Osteoblast (primary cell): ENCODE results near the gene SETD6. TPM values are rescaled to one million over a fixed set of nuclear protein-coding genes. Genes with fewer than 3 reads are reported as not detected.
A peak's percentile ranks its signal among the peaks of the same experiment; 100 is the strongest.

Experiments
- DNase-seq: peaks from one replicate; pipeline ENCODE4 v3.0.0; 2011; ENCODE audit warnings: low spot score, mixed read lengths; ENCODE audit not compliant: insufficient read length; ENCODE audit errors: missing footprints
- H2AFZ ChIP-seq: 2 replicates; pipeline ENCODE4 v1.6.0; 2011; ENCODE audit warnings: mild to moderate bottlenecking, low read length
- H3K27ac ChIP-seq: 2 replicates; pipeline ENCODE4 v1.5.1; 2011; ENCODE audit warnings: mild to moderate bottlenecking, low read depth, low read length, moderate library complexity
- H3K27me3 ChIP-seq: 2 replicates; pipeline ENCODE4 v1.6.0; 2012; ENCODE audit warnings: mild to moderate bottlenecking, control low read depth, inconsistent platforms, low read length, moderate library complexity; ENCODE audit not compliant: insufficient read depth
- H3K36me3 ChIP-seq: 2 replicates; pipeline ENCODE4 v1.5.1; 2011; ENCODE audit warnings: mild to moderate bottlenecking, low read length, control low read depth, moderate library complexity; ENCODE audit not compliant: insufficient read depth
- H3K4me1 ChIP-seq: 2 replicates; pipeline ENCODE4 v1.5.1; 2011; ENCODE audit warnings: mild to moderate bottlenecking, low read length, control low read depth, moderate library complexity; ENCODE audit not compliant: insufficient read depth
- H3K4me2 ChIP-seq: 2 replicates; pipeline ENCODE4 v1.6.0; 2011; ENCODE audit warnings: mild to moderate bottlenecking, low read length; ENCODE audit not compliant: insufficient read depth
- H3K4me3 ChIP-seq: fragments of 200-600 bp; sonication (generic); 3 replicates; pipeline ENCODE4 v1.5.1; 2012; ENCODE audit warnings: mild to moderate bottlenecking, low read length, inconsistent platforms; ENCODE audit not compliant: insufficient read depth
- H3K79me2 ChIP-seq: 2 replicates; pipeline ENCODE4 v1.6.0; 2012; ENCODE audit warnings: mild to moderate bottlenecking, low read length, control low read depth, inconsistent platforms; ENCODE audit not compliant: insufficient read depth
- H3K9me3 ChIP-seq: 2 replicates; pipeline ENCODE4 v1.5.1; 2011; ENCODE audit warnings: low read depth, low read length, control low read depth
- H4K20me1 ChIP-seq: 2 replicates; pipeline ENCODE4 v1.6.0; 2012; ENCODE audit warnings: mild to moderate bottlenecking, low read length, control low read depth; ENCODE audit not compliant: insufficient read depth
- CTCF ChIP-seq: IDR thresholded peaks from 2 replicates; pipeline ENCODE4 v1.5.1; 2011; ENCODE audit warnings: mild to moderate bottlenecking, low read depth, low read length, moderate library complexity; ENCODE audit errors: extremely low read depth
- total RNA-seq: library from RNA; depleted of rRNA; stranded (reverse); fragments of >200 nt; gene quantifications from 2 replicates; pipeline ENCODE4 v1.2.3, GENCODE V29; 2012

The SETD6 gene
- total RNA-seq, 1 donor, result 12.3 TPM

DNA sequence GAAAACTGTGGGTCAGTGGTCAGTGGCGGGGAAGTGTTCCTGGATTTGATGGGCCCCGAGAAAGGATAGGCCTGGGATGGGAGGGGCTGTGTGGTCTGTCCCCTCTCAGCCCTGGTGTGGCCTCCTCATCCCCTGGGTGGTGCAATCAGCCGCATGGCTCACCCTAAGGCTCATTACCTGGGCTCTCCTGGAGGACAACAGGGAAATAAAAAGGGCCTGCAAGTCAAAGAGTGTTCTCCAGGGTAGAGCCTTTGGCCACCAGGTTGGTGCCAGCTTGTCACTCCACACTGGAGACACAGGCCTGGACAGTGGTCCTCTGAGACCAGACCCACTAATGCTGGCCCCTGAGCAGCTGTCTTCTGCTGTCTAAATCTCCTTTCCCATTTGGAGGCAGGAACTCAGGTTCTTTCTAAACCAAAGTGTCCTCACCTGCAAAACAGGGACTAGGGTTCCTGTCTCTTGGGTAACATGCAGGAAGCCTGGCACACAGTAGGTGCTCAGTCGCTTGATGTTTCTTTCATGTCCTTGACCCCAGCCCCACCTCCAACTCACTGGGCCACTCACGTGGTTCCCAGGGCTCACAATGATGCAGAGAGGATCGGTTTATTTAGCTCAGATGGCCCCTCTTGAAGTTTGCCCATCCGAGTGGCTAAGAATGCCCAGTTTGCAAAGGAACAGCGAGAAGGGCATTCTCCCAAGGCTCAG is 12.9 kb upstream of the SETD6 start:
- no peaks in the 10 kb centered on the region for H3K27me3 ChIP-seq
- TF ChIP-seq CTCF, result no peak
- no peak for DNase-seq
- H3K36me3 ChIP-seq, result no peaks in the 10 kb centered on the region
- no peak overlapping the region for H3K4me2 ChIP-seq
- no peaks in the 10 kb centered on the region for H3K9me3 ChIP-seq
- no peaks in the 10 kb centered on the region for H3K79me2 ChIP-seq
- H4K20me1 ChIP-seq, result peaks cover 3% of the 10 kb centered on the region
- peaks cover 11% of the 10 kb centered on the region for H3K4me1 ChIP-seq
- no peak overlapping the region for H2AFZ ChIP-seq
- H3K4me3 ChIP-seq, result no peak overlapping the region
- H3K27ac ChIP-seq, result no peak overlapping the region

DNA sequence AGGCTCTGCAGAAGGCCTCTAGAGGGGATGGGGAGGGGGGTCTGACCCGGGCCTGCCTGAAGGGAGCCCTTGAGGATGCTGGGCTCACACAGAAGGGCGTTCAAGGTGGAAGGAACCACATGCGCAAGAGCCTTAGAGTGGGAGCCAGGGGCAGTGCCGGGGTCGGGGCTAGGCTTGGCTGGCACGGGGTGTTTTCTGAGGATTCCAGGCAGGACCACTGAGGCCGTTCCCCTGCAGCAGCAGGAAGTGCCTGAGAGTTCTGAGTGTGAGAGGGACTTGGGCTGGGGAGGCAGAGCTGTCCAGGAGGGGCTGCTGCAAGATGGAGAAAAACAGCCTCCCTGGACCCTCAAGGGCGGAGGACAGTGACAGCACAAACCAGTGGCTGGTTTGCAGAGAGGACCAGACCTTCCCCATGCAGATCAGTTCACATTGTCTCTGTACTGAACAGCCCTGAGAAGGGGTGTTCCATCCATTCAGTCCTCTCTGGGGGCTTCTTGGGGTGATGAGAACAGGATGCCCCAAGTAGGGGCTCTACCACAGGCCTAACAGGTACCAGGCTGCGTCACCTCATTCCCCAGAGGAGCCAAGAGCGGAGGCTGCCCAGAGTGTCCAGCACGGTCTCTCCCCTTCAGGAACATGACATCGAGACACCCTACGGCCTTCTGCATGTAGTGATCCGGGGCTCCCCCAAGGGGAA is 12.0 kb upstream of the SETD6 start:
- Histone ChIP-seq H2AFZ (no peak overlapping the region), H3K9me3 (no peaks in the 10 kb centered on the region), H3K4me2 (no peak overlapping the region), H3K36me3 (no peaks in the 10 kb centered on the region), H3K4me1 (peaks cover 11% of the 10 kb centered on the region), H3K4me3 (no peak overlapping the region), H3K27ac (no peak overlapping the region), H4K20me1 (peaks cover 3% of the 10 kb centered on the region), H3K79me2 (no peaks in the 10 kb centered on the region), H3K27me3 (no peaks in the 10 kb centered on the region)
- DNase-seq, result peak; percentile 46
- no peak for TF ChIP-seq CTCF

DNA sequence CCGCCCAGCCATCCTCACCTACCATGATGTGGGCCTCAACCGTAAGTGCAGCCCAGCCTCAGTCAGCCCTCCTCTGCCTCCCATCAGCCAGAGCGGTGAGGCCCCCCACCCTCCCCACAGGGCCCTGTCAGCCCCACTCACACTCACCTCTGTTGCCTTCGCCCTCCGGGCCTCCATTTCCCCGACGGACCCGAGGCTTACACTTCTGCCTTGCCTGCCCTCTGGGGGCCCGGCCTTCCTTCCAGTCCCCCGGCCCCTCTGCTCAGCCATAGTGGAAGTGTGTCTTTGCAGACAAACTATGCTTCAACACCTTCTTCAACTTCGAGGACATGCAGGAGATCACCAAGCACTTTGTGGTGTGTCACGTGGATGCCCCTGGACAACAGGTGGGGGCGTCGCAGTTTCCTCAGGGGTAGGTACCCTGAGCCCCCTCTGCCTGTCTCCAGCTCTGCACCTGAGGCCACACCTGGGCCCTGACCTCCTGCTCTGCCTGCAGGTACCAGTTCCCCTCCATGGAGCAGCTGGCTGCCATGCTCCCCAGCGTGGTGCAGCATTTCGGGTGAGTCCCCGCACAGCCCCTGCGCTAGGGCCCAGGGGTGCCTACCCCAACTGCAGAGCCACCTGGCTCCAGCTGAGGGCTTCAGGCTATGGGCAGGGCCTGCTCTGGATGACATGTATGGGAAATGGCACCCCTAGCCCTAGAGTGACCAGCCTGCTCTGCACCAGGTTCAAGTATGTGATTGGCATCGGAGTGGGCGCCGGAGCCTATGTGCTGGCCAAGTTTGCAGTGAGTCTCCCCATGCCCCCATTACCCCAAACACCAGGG is 11.2 kb upstream of the SETD6 start:
- Histone ChIP-seq H3K27ac (no peak overlapping the region), H3K27me3 (no peaks in the 10 kb centered on the region), H3K9me3 (no peaks in the 10 kb centered on the region), H3K4me3 (no peak overlapping the region), H3K36me3 (no peaks in the 10 kb centered on the region), H3K4me1 (peaks cover 11% of the 10 kb centered on the region), H3K4me2 (no peak overlapping the region), H4K20me1 (peaks cover 3% of the 10 kb centered on the region), H2AFZ (no peak overlapping the region), H3K79me2 (no peaks in the 10 kb centered on the region)
- DNase-seq, result peak; percentile 63
- no peak for TF ChIP-seq CTCF
